ENCODE data around the gene ITGA1. TPM values are rescaled to one million over a fixed set of nuclear protein-coding genes. Genes with fewer than 3 reads are reported as not detected.

ITGA1 gene
- total RNA-seq, 1 experiment from 2014 or later = 1.6 TPM

GRCh38 chr5:52947208-52947607 lies 159.5 kb downstream of the ITGA1 start:
- intact Hi-C loops (cut with micrococcal nuclease; ENCODE audit: unreplicated experiment) = no loop called here
- ATAC-seq (no peak), DNase-seq (ENCODE audit: low read depth, low spot score) (no peak)
- no TSS peak for BruUV-seq (replicated peaks)
- TF ChIP-seq CTCF (IDR thresholded peaks at IDR 0.05) = no peak
- TF ChIP-seq REST (IDR thresholded peaks at IDR 0.05; ENCODE audit: insufficient read depth in 1 of 2, low read depth in 2 of 2, low read length in 1 of 2) = no peak
- no peak for TF ChIP-seq SIN3A (IDR thresholded peaks at IDR 0.05; ENCODE audit: borderline replicate concordance, insufficient read depth, low read depth, low read length)
- TF ChIP-seq TCF7L2 (IDR thresholded peaks at IDR 0.05; ENCODE audit: low read depth, low read length) = no peak
- no peak for TF ChIP-seq POLR2AphosphoS5 (IDR thresholded peaks at IDR 0.05; ENCODE audit: low read depth, low read length)
- POLR2A ChIA-PET = no interaction called here
- Histone ChIP-seq H3K36me3 (ENCODE audit: control insufficient read depth, insufficient read depth, low read length) (no peaks in the 10 kb centered on the region), H3K27ac (ENCODE audit: low read length) (no peak overlapping the region), H3K4me1 (ENCODE audit: control insufficient read depth, insufficient read depth, low read length) (peaks cover 10% of the 10 kb centered on the region; the same call in 1 of the 2 replicates), H3K27me3 (ENCODE audit: control insufficient read depth, insufficient read depth, low read length) (no peaks in the 10 kb centered on the region), H3K9me3 (ENCODE audit: control insufficient read depth, insufficient read depth, low read depth, low read length) (no peaks in the 10 kb centered on the region), H3K4me3 (ENCODE audit: low read depth in 2 of 2, low read length in 2 of 2) (no peak overlapping the region)
- CTCF ChIA-PET = no interaction called here
- in situ Hi-C loops (cut with HindIII; ENCODE audit: low pct_unique_long_range_greater_than_20kb, low sequenced_read_pairs) = no loop called here

DNA sequence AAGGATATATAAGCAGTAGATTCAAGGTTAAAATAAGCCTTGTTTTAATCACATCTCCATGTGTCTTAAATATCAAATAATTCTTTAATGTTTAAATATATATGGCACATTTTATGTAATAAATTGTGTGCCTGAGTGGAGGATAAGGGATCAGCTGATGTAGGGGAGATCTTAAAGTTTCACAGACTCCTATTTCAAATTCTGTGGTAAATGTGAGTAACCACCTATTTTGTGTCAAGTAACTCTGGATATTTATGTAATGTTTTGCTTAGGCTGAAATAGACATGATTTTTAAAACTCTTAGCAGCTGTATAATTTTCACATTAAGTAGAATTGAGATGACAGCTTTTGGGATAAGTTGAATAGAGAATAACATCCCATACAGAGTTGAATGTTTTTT lies 160.1 kb downstream of the ITGA1 start:
- H3K9me3 ChIP-seq (ENCODE audit: control insufficient read depth, insufficient read depth, low read depth, low read length) = no peaks in the 10 kb centered on the region
- TF ChIP-seq REST (IDR thresholded peaks at IDR 0.05; ENCODE audit: insufficient read depth in 1 of 2, low read depth in 2 of 2, low read length in 1 of 2) = no peak
- no peak for TF ChIP-seq POLR2AphosphoS5 (IDR thresholded peaks at IDR 0.05; ENCODE audit: low read depth, low read length)
- TF ChIP-seq SIN3A (IDR thresholded peaks at IDR 0.05; ENCODE audit: borderline replicate concordance, insufficient read depth, low read depth, low read length) = no peak
- no peak for TF ChIP-seq CTCF (IDR thresholded peaks at IDR 0.05)
- ATAC-seq = no peak
- no peaks in the 10 kb centered on the region for H3K36me3 ChIP-seq (ENCODE audit: control insufficient read depth, insufficient read depth, low read length)
- BruUV-seq (replicated peaks) = no TSS peak
- intact Hi-C loops (cut with micrococcal nuclease; ENCODE audit: unreplicated experiment) (loop anchor here (1.0 kb wide), 1 partner anchor 148 kb away; no protein-coding TSS in a partner anchor), in situ Hi-C loops (cut with HindIII; ENCODE audit: low pct_unique_long_range_greater_than_20kb, low sequenced_read_pairs) (no loop called here)
- ChIA-PET POLR2A (no interaction called here), CTCF (interaction anchor here (0.5 to 1.6 kb wide), 12 partner anchors 37 to 1333 kb away, joined by 3 to 9 read pairs (median 3); partner anchors contain the start of gene MOCS2)
- H3K4me1 ChIP-seq (ENCODE audit: control insufficient read depth, insufficient read depth, low read length) = peaks cover 10% of the 10 kb centered on the region; the same call in 1 of the 2 replicates
- no peak overlapping the region for H3K27ac ChIP-seq (ENCODE audit: low read length)
- no peak overlapping the region for H3K4me3 ChIP-seq (ENCODE audit: low read depth in 2 of 2, low read length in 2 of 2)
- H3K27me3 ChIP-seq (ENCODE audit: control insufficient read depth, insufficient read depth, low read length) = no peaks in the 10 kb centered on the region
- no peak for DNase-seq (ENCODE audit: low read depth, low spot score)

All from Panc1 (cell line).